ENCODE data around the gene GATAD2B.
"Not testable (repeated sequence)": the region's sequence is repeated elsewhere in the genome, so short reads cannot be mapped to it uniquely, and the experiment has no call there.

The GATAD2B gene

GRCh38 chr1:153907134-153907533 lies 15.6 kb downstream of the GATAD2B start:
- Histone ChIP-seq H3K4me3 (replicated peaks; ENCODE audit: insufficient read depth, low read length) (no peak overlapping the region), H3K27ac (replicated peaks) (no peak overlapping the region), H3K27me3 (ENCODE audit: insufficient read depth, poor library complexity, severe bottlenecking) (no peaks in the 10 kb centered on the region)
- TF ChIP-seq SPI1 (IDR thresholded peaks at IDR 0.05; ENCODE audit: borderline replicate concordance, low read depth) (no peak), GABPA (IDR thresholded peaks at IDR 0.05; ENCODE audit: low read depth) (no peak), POLR2AphosphoS5 (IDR thresholded peaks at IDR 0.05; ENCODE audit: low read depth) (no peak)
- TF ChIP-seq, protein P1, sequence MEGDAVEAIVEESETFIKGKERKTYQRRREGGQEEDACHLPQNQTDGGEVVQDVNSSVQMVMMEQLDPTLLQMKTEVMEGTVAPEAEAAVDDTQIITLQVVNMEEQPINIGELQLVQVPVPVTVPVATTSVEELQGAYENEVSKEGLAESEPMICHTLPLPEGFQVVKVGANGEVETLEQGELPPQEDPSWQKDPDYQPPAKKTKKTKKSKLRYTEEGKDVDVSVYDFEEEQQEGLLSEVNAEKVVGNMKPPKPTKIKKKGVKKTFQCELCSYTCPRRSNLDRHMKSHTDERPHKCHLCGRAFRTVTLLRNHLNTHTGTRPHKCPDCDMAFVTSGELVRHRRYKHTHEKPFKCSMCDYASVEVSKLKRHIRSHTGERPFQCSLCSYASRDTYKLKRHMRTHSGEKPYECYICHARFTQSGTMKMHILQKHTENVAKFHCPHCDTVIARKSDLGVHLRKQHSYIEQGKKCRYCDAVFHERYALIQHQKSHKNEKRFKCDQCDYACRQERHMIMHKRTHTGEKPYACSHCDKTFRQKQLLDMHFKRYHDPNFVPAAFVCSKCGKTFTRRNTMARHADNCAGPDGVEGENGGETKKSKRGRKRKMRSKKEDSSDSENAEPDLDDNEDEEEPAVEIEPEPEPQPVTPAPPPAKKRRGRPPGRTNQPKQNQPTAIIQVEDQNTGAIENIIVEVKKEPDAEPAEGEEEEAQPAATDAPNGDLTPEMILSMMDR (IDR thresholded peaks at IDR 0.05; ENCODE audit: insufficient read depth, low read length), result no peak
- TF ChIP-seq, protein P2, sequence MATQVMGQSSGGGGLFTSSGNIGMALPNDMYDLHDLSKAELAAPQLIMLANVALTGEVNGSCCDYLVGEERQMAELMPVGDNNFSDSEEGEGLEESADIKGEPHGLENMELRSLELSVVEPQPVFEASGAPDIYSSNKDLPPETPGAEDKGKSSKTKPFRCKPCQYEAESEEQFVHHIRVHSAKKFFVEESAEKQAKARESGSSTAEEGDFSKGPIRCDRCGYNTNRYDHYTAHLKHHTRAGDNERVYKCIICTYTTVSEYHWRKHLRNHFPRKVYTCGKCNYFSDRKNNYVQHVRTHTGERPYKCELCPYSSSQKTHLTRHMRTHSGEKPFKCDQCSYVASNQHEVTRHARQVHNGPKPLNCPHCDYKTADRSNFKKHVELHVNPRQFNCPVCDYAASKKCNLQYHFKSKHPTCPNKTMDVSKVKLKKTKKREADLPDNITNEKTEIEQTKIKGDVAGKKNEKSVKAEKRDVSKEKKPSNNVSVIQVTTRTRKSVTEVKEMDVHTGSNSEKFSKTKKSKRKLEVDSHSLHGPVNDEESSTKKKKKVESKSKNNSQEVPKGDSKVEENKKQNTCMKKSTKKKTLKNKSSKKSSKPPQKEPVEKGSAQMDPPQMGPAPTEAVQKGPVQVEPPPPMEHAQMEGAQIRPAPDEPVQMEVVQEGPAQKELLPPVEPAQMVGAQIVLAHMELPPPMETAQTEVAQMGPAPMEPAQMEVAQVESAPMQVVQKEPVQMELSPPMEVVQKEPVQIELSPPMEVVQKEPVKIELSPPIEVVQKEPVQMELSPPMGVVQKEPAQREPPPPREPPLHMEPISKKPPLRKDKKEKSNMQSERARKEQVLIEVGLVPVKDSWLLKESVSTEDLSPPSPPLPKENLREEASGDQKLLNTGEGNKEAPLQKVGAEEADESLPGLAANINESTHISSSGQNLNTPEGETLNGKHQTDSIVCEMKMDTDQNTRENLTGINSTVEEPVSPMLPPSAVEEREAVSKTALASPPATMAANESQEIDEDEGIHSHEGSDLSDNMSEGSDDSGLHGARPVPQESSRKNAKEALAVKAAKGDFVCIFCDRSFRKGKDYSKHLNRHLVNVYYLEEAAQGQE (IDR thresholded peaks at IDR 0.05; ENCODE audit: insufficient replicate concordance, low read depth), result no peak
- DNase-seq (ENCODE audit: low read depth in 1 of 2, low spot score in 1 of 2), result no peak

- no peak for TF ChIP-seq GABPA (IDR thresholded peaks at IDR 0.05; ENCODE audit: low read depth)
- no peak for TF ChIP-seq SPI1 (IDR thresholded peaks at IDR 0.05; ENCODE audit: borderline replicate concordance, low read depth)
- no peak for TF ChIP-seq POLR2AphosphoS5 (IDR thresholded peaks at IDR 0.05; ENCODE audit: low read depth)
- TF ChIP-seq, protein P2 (IDR thresholded peaks at IDR 0.05; ENCODE audit: insufficient replicate concordance, low read depth), result no peak
- TF ChIP-seq, protein P1 (IDR thresholded peaks at IDR 0.05; ENCODE audit: insufficient read depth, low read length), result no peak
- H3K4me3 ChIP-seq (replicated peaks; ENCODE audit: insufficient read depth, low read length), result no peak overlapping the region
- DNase-seq (ENCODE audit: low read depth in 1 of 2, low spot score in 1 of 2), result no peak
- no peaks in the 10 kb centered on the region for H3K27me3 ChIP-seq (ENCODE audit: insufficient read depth, poor library complexity, severe bottlenecking)
- H3K27ac ChIP-seq (replicated peaks), result no peak overlapping the region
Observed at GRCh38 chr1:153906396-153906795, 16.4 kb downstream of the GATAD2B start.

GRCh38 chr1:153905908-153906307 lies 16.9 kb downstream of the GATAD2B start:
- not testable (repeated sequence) for DNase-seq (ENCODE audit: low read depth in 1 of 2, low spot score in 1 of 2); H3K4me3 ChIP-seq (replicated peaks; ENCODE audit: insufficient read depth, low read length); H3K27me3 ChIP-seq (ENCODE audit: insufficient read depth, poor library complexity, severe bottlenecking); H3K27ac ChIP-seq (replicated peaks)

DNA sequence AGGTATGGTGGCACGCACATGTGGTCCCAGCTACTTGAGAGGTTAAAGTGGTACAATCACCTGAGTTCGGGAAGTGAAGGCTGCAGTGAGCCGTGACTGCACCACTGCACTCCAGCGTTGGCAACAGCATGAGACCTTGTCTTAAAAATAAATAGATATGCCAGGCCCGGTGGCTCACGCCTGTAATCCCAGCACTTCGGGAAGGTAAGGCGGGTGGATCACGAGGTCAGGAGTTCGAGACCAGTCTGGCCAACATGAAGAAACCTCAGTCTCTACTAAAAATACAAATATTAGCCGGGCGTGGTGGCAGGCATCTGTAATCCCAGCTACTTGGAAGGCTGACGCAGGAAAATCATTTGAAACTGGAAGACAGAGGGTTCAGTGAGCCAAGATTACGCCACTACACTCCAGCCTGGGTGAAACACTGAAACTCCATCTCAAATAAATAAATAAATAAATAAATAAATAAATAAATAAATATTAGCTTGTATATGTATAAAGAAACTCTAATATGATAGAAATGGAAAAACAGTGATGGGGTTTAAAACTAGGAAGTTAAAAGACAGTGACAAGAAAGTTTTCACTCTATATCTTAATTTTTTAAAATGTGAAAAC lies 18.8 kb downstream of the GATAD2B start:
- Histone ChIP-seq H3K4me3 (replicated peaks; ENCODE audit: insufficient read depth, low read length) (no peak overlapping the region), H3K27ac (replicated peaks) (no peak overlapping the region), H3K27me3 (ENCODE audit: insufficient read depth, poor library complexity, severe bottlenecking) (no peaks in the 10 kb centered on the region)
- no peak for TF ChIP-seq POLR2AphosphoS5 (IDR thresholded peaks at IDR 0.05; ENCODE audit: low read depth)
- TF ChIP-seq, protein P2 (IDR thresholded peaks at IDR 0.05; ENCODE audit: insufficient replicate concordance, low read depth), result no peak
- TF ChIP-seq, protein P1 (IDR thresholded peaks at IDR 0.05; ENCODE audit: insufficient read depth, low read length), result no peak
- DNase-seq (ENCODE audit: low read depth in 1 of 2, low spot score in 1 of 2), result no peak
